Liver (tissue), 9 donors: ENCODE results near the gene INO80. TPM values are rescaled to one million over a fixed set of nuclear protein-coding genes. Genes with fewer than 3 reads are reported as not detected.

Experiments
- DNase-seq: peaks from one replicate; pipeline ENCODE4 v3.0.0-alpha.2; 2017; ENCODE audit warnings: low spot score
- H3K27ac ChIP-seq, 2 donors: one replicate each; pipeline ENCODE4 v1.7.0; 2013; ENCODE audit warnings: inconsistent platforms in 2 of 2, low read length in 2 of 2, control low read depth in 1 of 2, low read depth in 1 of 2, mild to moderate bottlenecking in 1 of 2
- H3K27me3 ChIP-seq, 4 donors: one replicate each; pipeline versions ENCODE4 v1.6.1 to v1.7.0; 2013; ENCODE audit warnings: low read length in 3 of 4, inconsistent platforms in 1 of 4, mild to moderate bottlenecking in 1 of 4, moderate library complexity in 1 of 4; ENCODE audit not compliant: control insufficient read depth in 4 of 4, insufficient read depth in 4 of 4
- H3K36me3 ChIP-seq, 4 donors: one replicate each; pipeline versions ENCODE4 v1.6.1 to v1.7.0; 2013; ENCODE audit warnings: low read length in 3 of 4, mild to moderate bottlenecking in 3 of 4, low read depth in 1 of 4, moderate library complexity in 1 of 4; ENCODE audit not compliant: control insufficient read depth in 4 of 4, insufficient read depth in 3 of 4
- H3K4me1 ChIP-seq, 4 donors: one replicate each; pipeline versions ENCODE4 v1.6.1 to v1.7.0; 2013; ENCODE audit warnings: low read length in 3 of 4, mild to moderate bottlenecking in 3 of 4, moderate library complexity in 1 of 4; ENCODE audit not compliant: control insufficient read depth in 4 of 4, insufficient read depth in 4 of 4
- H3K4me3 ChIP-seq, 3 donors: one replicate each; pipeline versions ENCODE4 v1.6.1 to v1.7.0; 2013; ENCODE audit warnings: low read length in 3 of 3, control low read depth in 1 of 3, low read depth in 1 of 3, mild to moderate bottlenecking in 1 of 3
- H3K9ac ChIP-seq, 2 donors: one replicate each; pipeline ENCODE4 v1.7.0; 2013; ENCODE audit warnings: low read length in 2 of 2, mild to moderate bottlenecking in 2 of 2, moderate library complexity in 2 of 2, control low read depth in 1 of 2, low read depth in 1 of 2
- H3K9me3 ChIP-seq, 4 donors: one replicate each; pipeline versions ENCODE4 v1.6.1 to v1.7.0; 2013; ENCODE audit warnings: low read length in 3 of 4; ENCODE audit not compliant: control insufficient read depth in 4 of 4
- ATF3 ChIP-seq: IDR thresholded peaks from 2 replicates; pipeline ENCODE4 v1.6.1; 2016; ENCODE audit warnings: antibody characterized with exemption
- CTCF ChIP-seq: fragments of 150-350 bp; IDR thresholded peaks from 2 replicates; pipeline ENCODE4 v1.5.1; 2017; ENCODE audit warnings: improper control_type of control experiment, low read depth, low read length; ENCODE audit not compliant: missing input control
- EGR1 ChIP-seq, 2 donors: IDR thresholded peaks; 2 replicates each; pipeline ENCODE4 v1.6.1; 2016 to 2018; ENCODE audit warnings: antibody characterized with exemption in 2 of 2, low read depth in 2 of 2
- FOXA1 ChIP-seq: IDR thresholded peaks from 2 replicates; pipeline ENCODE4 v1.6.1; 2016; ENCODE audit warnings: antibody characterized with exemption
- FOXA2 ChIP-seq: IDR thresholded peaks from 2 replicates; pipeline ENCODE4 v1.6.1; 2016; ENCODE audit warnings: antibody characterized with exemption
- GABPA ChIP-seq, 2 donors: IDR thresholded peaks in 1 of 2; conservative IDR thresholded peaks in 1 of 2; 2 replicates each; pipeline ENCODE4 v1.6.1; 2016; ENCODE audit warnings: antibody characterized with exemption in 2 of 2, mild to moderate bottlenecking in 1 of 2, moderate library complexity in 1 of 2
- HNF4A ChIP-seq, 2 donors: conservative IDR thresholded peaks; 2 replicates each; pipeline ENCODE4 v1.6.1; 2016; ENCODE audit warnings: antibody characterized with exemption in 2 of 2, mild to moderate bottlenecking in 2 of 2
- HNF4G ChIP-seq: IDR thresholded peaks from 2 replicates; pipeline ENCODE4 v1.6.1; 2016; ENCODE audit warnings: antibody characterized with exemption
- RAD21 ChIP-seq, 2 donors: IDR thresholded peaks; 2 replicates each; pipeline ENCODE4 v1.6.1; 2016; ENCODE audit warnings: antibody characterized with exemption in 2 of 2, mild to moderate bottlenecking in 2 of 2
- REST ChIP-seq: IDR thresholded peaks from 2 replicates; pipeline ENCODE4 v1.6.1; 2016; ENCODE audit warnings: antibody characterized with exemption, mild to moderate bottlenecking
- RXRA ChIP-seq, 2 donors: IDR thresholded peaks; 2 replicates each; pipeline ENCODE4 v1.6.1; 2017 to 2018; ENCODE audit warnings: antibody characterized with exemption in 2 of 2, mild to moderate bottlenecking in 1 of 2
- SP1 ChIP-seq: IDR thresholded peaks from 2 replicates; pipeline ENCODE4 v1.6.1; 2018; ENCODE audit warnings: antibody characterized with exemption, mild to moderate bottlenecking
- YY1 ChIP-seq: IDR thresholded peaks from 2 replicates; pipeline ENCODE4 v1.6.1; 2016; ENCODE audit warnings: antibody characterized with exemption, mild to moderate bottlenecking
- ZBTB33 ChIP-seq: IDR thresholded peaks from 2 replicates; pipeline ENCODE4 v1.6.1; 2016; ENCODE audit warnings: antibody characterized with exemption
- WGBS: extraction: QIAGEN DNeasy Blood & Tissue Kit; methylation state at CpG from one replicate; pipeline ENCODE4 v1.1.7; 2013; 5-methylcytosine and 5-hydroxymethylcytosine counted together
- polyA plus RNA-seq, 2 donors: library from polyadenylated mRNA; stranded (reverse) in 1 of 2; unstranded in 1 of 2; fragments of 200-250 nt in 1 of 2; fragments of >200 nt in 1 of 2; fragmentation: Nextera tagmentation in 1 of 2; extraction: Ambion mirVana in 1 of 2; gene quantifications; one replicate each; pipeline versions ENCODE4 v1.2.1 to v1.2.3, GENCODE V29; 2013 to 2015
- total RNA-seq, 2 donors: library from RNA; depleted of rRNA; stranded (reverse); fragments of >200 nt; gene quantifications; one replicate each; pipeline ENCODE4 v1.2.3, GENCODE V29; 2014
- donor health status: healthy.
- donor health status: healthy.
- donor health status: healthy.
- donor health status: healthy.
- donor health status: healthy.

INO80 gene
- total and polyA plus RNA-seq, 4 donors: 3.2 to 19.7 (median 9.4) TPM

- WGBS: 95% methylated on average over 3 of the region's 3 CpGs
- TF ChIP-seq CTCF (no peak), HNF4G (no peak), EGR1 (IDR thresholded peaks at IDR 0.05; ENCODE audit: low read depth in 2 of 2) (no peak), ZBTB33 (no peak), HNF4A (conservative IDR thresholded peaks at IDR 0.05) (no peak)
- Histone ChIP-seq H3K27me3 (no peaks in the 10 kb centered on the region), H3K36me3 (peaks cover 10 to 64% (median 54%) of the 10 kb centered on the region in 4 donors), H3K9me3 (no peaks in the 10 kb centered on the region), H3K4me1 (no peaks in the 10 kb centered on the region), H3K9ac (no peak overlapping the region), H3K4me3 (no peak overlapping the region), H3K27ac (no peak overlapping the region)
- no peak for DNase-seq
Observed at GRCh38 chr15:41072013-41072412, 44.1 kb downstream of the INO80 start.

GRCh38 chr15:41066516-41066915 lies 49.6 kb downstream of the INO80 start:
- WGBS: 91% methylated on average over 7 of the region's 7 CpGs
- no peak for TF ChIP-seq FOXA2
- no peak for TF ChIP-seq ZBTB33
- no peak for TF ChIP-seq YY1
- no peak for TF ChIP-seq FOXA1
- no peak for TF ChIP-seq HNF4A (conservative IDR thresholded peaks at IDR 0.05)
- no peak for TF ChIP-seq RXRA (IDR thresholded peaks at IDR 0.05)
- TF ChIP-seq GABPA (IDR thresholded peaks at IDR 0.05 in 1 of 2, conservative IDR thresholded peaks at IDR 0.05 in 1 of 2): no peak
- TF ChIP-seq REST: no peak
- TF ChIP-seq SP1: no peak
- TF ChIP-seq RAD21 (IDR thresholded peaks at IDR 0.05): no peak
- no peak for TF ChIP-seq ATF3
- no peak for TF ChIP-seq HNF4G
- no peak for TF ChIP-seq CTCF
- Histone ChIP-seq H3K4me1 (no peaks in the 10 kb centered on the region), H3K9me3 (peaks cover 0 to 3% (median 0%) of the 10 kb centered on the region in 4 donors), H3K27me3 (no peaks in the 10 kb centered on the region), H3K36me3 (peaks cover 20 to 59% (median 50%) of the 10 kb centered on the region in 4 donors), H3K4me3 (no peak overlapping the region), H3K27ac (no peak overlapping the region), H3K9ac (no peak overlapping the region)
- no peak for DNase-seq
